HG02870 (cell line): ENCODE measurements around the gene CSNK1G1.
A peak's percentile ranks its signal among the peaks of the same experiment; 100 is the strongest.
"Not testable (repeated sequence)": the region's sequence is repeated elsewhere in the genome, so short reads cannot be mapped to it uniquely, and the experiment has no call there.

Experiments used
- ATAC-seq: cut with Tn5 transposase; IDR thresholded peaks from one replicate; pipeline ENCODE4 v1.9.1; 2021; ENCODE audit warnings: mild to moderate bottlenecking, moderate library complexity; ENCODE audit not compliant: unreplicated experiment

Gene CSNK1G1

DNA sequence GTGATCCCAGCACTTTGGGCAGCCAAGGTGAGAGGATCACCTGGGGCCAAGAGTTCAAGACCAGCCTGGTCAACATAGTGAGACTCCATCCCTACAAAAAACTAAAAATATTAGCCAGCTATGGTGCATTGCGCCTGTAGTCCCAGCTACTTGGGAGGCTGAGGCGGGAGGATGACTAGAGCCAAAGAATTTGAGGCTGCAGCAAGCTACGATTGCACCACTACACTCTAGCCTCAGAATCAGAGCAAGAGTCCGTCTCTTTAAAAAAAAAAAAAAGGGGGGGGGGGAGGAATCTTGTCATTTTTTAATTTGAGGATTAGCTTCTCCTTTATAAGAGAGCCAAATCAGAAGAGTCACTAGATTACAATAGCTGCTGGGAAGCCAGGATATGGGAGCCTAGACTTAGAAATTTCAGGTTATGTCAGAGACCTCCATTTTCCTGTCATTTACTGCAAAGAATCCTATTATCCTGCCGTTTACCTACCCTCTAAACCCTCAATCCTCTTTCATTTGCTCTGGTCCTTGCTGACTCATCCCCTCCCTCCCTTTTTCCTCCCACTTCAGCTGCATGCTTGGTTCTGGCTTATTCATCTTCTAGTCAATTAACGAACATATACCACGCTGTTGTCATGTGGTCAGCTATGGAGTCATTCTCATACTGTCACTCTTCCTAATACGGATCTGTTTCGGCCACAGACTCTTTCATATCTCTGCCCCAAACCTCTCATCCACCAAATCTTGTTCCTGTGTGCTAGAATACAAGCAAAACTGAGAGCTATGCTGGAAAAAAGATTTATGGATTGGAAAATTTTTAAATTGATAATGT, 109.4 kb downstream of the CSNK1G1 start:
- peak; percentile 86 for ATAC-seq

DNA sequence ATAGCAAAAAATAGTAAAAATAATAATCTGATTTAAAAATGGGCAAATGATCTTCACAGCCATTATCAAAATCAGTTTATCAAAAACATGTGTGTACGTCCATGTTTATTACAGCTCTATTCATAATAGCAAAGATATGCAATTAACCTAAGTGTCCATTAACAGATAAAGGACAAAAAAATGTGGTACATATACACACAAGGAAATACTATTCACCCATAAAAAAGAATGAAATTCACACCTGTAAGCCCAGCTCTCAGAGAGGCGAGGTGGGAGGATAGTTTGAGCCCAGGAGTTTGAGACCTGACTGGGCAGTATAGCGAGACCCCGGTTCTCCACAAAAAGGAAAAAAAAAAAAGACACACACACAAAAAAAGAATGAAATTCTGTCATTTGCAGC, 110.6 kb downstream of the CSNK1G1 start:
- ATAC-seq, result no peak

DNA sequence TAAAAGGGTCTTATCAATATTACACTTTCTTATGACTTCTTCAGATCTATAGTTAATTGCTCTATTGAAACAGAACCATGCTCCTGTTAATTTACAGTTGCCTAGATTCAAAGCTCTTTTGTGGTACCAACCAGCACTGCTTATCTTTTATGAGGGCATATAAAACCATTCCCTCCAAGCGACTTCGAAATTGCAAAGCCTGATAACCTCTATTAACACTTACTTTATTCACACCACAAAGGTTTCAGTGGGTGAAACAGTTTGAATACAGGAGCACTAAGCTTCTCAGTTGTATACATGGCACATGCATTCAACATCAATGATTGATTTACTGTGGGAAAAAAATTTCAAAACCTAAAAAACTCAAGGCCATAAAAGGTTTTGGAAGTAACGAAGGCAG, 118.3 kb downstream of the CSNK1G1 start:
- ATAC-seq, result no peak

DNA sequence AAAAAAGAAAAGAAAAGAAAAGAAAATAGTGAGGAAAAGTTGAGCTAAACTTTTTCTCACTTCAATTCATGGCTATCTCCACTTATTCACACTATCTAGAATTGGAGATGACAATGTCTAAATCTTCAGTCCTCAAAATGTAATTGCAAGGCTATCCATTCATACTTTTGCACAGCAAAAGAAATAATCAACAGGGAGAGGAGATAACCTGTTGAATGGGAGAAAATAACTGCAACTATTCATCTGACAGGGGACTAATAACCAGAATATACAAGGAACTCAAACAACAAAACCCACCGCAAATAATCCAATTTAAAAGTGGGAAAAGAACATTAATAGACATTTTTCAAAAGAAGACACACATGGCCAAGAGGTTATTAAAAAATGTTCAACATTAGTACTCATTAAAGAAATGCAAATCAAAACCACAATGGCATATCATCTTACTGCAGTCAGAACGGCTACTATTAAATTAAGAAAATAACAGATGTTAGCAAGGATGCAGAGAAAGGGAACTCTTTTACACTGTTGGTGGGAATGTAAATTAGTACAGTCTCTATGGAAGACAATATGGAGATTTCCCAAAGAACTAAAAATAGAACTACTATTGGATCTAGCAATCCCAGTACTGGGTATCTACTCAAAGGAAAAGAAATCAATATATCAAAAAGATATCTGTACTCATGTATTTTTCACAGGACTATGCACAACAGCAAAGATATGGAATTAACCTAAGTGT, 119.6 kb downstream of the CSNK1G1 start:
- ATAC-seq, result no peak

DNA sequence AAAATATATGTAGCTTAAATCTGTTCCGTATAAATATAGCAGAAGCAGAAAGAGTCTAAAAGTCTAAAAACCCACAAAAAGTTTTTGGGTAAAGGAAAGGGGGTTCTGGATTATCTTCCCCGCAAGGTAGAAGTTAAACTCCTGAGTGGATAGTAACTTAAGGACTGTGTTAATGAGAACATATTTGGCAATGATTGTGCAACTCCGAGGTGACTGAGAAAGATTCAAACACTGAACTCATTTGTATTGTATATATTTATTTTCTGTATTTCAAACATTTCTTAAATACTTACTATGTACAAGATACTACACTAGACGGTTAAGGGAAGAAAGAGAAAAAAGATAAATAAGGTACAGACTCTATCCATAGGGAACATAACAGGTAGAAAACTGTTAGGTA, 120.4 kb downstream of the CSNK1G1 start:
- no peak for ATAC-seq

DNA sequence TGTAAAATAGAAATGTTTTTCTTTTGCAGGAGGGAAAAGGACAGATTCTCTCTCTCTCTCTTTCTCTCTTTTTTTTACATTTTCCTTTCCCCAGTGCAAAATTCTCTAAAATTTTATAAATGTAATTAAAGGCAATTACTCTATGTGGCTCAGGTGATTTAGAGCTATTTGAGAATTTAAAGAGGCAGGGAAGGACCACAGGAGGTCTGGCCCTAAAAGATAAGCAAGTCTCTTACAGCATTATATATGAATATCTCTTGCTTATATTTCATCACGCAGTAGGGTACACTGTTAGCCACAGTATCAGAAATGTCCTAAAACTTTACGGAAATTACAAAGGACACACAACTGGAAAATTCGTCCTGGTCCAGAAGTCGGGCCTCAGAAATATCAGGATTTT, 122.7 kb downstream of the CSNK1G1 start:
- no peak for ATAC-seq

DNA sequence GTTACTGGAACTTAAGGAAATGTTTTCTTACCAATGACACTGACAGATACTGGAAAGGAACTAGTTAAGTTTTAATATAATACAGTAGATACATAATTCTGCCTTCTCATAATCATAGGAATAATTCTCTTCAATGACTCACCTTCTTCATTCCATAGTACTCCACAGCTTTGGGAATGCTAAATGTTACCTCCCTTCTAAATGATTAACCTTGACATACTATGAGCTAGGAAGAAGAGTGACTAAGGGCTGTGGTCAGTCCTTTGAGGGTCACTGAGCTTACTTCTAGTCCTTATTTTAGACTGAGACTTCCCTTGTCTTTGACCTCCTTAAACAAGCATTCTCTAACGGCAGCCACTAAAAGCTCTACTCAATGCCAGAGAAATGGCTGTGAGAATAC, 123.6 kb downstream of the CSNK1G1 start:
- no peak for ATAC-seq

DNA sequence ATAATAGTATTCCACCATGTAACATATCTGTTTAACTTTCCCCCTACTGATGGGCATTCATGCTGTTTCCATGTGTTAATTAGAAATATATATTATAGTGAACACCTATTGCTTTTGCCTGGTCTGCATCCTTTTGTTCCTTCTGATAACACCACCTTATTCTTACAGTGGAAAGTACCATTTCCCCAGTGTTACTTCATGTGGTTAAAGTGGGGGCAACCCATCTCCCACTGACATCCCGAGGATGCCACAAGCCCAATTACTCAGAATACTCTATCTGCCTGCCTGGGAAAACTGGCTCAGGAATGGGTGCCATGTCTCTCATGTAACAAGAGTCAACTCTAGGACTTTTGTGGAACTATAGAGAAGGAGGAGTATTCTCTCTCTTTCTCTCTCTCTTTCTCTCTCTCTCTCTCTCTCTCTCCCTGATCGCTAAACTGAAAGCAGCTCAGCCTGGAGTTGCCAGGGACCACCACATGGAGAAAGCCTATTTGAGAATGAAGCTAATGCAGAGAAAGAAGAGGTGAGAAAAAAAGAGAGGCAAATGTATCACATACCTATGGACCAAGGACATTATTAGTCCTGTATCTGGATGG, 126.7 kb downstream of the CSNK1G1 start:
- ATAC-seq, result no peak

DNA sequence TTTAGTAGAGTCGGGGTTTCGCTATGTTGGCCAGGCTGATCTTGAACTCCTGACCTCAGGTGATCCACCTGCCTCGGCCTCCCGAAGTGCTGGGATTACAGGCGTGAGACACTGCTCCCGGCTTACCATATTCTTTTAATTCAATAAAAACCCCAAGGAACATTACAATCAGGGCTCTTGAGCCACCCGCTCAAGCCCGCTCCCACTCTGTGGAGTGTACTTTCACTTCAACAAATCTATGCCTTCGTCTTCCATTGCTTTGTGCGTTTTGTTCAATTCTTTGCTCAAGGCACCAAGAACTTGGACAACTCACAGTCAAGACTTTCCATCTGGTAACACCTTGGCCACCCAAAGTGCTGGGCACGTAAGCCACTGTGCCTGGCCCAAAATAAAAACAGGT, 130.2 kb downstream of the CSNK1G1 start:
- no peak for ATAC-seq

DNA sequence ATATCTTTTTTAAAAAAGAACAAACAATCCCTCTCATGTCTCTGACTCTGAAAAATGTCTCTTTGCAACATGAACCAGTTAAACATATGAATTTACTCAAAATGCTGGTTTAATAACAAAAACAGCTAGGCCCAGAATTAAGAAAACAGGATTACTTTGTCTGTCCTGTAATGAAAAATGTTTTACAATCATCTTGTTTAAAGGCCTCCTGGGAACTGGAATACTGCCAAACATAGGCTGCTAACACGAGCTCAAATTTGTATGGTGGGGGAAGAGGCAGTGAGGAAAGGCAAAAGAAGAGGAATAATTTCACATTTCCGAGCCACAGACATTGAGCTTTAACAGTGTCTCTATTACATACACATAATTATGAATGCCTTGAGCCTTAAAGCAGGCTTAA, 131.5 kb downstream of the CSNK1G1 start:
- no peak for ATAC-seq

DNA sequence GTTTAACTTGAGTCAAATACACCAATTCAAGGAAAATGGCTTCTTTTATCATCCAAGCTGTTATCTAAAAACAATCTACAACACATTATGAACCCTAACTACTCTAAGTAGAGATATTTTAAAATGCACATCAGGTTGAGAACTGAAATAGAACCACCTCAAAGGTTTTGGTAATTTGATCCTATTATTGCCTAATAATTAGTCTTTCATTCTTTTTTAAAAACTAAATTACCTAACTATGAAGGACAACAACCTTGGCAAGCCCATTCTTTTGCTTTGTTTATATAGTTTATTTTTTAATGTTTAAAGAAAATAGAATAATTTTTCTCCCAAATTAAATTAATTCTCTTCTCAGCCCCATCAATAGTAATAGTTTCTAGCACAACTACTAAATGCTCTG, 132.1 kb downstream of the CSNK1G1 start:
- ATAC-seq, result no peak

DNA sequence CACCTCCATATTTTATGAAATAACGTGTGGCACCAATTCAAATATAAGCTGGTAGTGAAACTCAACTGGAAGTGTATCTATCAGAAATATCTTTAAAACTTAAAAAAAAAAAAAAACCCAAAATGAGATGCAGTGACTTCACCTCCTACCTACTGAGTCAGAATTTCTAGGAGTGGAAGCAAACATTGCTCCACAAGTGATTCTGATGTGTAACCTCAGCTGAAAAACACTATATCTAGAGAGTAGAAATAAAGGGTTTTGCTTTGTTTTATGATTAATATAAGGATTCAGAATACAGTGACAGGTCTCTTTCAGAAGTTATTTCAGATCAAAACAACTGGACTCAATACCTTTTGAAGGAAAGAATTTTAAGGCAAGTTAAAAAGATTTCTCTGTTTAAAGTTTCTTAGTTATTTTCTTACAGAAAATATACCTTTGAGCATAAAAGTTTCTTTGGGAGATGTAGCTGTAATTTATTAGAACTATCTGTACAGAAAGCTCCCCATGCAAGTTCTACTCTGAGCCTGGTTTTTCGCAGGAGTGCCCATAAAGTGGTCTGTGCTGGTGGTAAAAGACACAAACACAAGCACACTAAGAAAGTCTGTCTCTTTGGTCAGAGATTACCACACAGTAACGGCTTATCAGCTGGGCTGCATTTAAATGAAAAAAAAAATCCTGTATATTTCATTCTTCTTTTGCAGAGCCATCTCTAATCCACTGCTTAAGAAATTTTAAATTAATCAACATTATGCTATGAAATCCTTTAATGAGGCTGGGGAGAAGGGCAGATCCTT, 133.2 kb downstream of the CSNK1G1 start:
- ATAC-seq, result no peak

DNA sequence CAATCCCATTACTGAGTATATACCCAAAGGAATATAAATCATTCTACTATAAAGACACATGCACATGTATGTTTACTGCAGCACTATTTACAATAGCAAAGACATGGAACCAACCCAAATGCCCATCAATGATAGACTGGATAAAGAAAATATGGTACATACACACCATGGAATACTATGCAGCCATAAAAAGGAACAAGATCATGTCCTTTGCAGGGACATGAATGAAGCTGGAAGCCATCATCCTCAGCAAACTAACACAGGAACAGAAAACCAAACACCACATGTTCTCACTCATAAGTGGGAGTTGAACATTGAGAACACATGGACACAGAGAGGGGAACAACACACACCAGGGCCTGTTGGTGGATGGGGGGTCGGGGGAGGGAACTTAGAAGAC, 134.1 kb downstream of the CSNK1G1 start:
- ATAC-seq, result not testable (repeated sequence)

DNA sequence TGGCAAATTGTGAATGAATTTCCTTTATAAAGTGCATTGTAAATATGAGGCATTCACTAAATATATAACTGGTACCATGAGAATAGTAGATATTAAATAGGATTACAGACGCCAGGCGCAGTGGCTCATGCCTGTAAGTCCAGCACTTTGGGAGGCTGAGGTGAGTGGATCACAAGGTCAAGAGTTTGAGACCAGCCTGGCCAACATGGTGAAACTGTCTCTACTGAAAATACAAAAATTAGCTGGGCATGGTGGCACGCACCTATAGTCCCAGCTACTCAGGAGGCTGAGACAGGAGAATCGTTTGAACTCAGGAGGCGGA, 138.6 kb downstream of the CSNK1G1 start:
- ATAC-seq, result not testable (repeated sequence)

DNA sequence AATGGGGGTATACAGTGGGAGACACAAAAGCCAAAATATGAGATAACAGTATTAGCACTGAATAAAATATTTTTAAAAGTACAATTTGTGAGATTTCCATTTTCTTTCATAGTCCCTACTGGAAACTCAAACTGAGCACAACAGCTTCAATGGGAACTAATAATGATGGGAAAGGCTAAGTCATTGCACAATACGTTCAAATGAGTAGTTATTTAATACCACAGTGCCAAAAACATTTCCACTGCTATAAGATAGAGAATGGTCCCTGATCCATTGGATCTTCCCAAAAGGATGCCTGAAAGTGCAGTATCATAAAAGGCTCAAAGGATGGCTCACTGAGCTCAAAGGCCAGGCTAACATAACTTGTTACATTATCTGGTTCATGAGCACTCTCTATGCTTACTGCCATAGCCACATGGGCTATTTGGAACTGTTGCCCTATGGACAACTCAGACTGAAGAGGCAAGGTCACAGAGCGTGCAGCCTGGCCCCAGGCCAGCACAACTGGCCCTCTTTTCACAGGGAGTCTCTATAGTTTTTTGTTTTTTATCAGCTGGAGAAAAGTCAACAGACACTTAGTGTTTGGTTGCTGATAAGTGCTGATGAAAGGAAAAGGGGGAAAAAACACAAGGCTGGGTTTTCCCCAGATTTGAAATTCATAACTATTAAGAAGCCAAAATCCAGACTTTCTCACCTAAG, 139.1 kb downstream of the CSNK1G1 start:
- no peak for ATAC-seq

DNA sequence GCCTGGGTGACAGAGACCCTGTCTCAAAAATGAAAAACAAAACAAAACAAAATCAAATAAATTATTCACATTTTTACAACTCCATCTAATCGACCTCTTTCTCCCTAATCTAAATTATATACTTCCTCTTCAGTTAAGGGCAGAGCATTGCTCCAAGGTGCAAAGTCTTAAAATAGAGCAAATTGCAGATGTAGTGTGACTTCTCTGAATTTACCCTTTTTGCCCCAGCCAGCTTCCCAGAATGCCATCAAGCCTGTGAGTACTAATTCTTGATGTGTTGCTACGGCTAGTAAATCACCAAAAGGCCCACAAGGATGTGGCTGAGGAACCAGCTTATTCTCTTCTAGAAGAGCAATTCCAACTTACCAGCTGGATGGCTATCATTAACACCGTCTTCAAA, 139.8 kb downstream of the CSNK1G1 start:
- no peak for ATAC-seq

DNA sequence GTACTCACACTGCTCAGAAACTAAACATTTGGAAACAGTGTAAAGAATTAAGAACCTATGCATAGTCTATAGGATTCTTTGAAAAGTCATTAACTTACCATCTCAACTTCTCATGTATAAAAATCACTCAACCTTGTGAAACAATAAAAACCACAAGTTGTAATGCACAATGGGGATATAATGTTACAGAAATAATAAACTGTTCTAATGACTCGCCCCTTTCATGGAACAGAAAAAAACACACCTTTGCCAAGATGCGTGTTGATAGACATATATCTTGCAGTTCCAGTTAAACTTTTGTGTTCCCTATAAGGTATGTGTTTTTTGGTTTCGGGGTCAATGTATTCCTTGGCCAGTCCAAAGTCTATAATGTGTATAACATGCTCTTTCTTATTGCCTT, 142.3 kb downstream of the CSNK1G1 start:
- ATAC-seq, result no peak

DNA sequence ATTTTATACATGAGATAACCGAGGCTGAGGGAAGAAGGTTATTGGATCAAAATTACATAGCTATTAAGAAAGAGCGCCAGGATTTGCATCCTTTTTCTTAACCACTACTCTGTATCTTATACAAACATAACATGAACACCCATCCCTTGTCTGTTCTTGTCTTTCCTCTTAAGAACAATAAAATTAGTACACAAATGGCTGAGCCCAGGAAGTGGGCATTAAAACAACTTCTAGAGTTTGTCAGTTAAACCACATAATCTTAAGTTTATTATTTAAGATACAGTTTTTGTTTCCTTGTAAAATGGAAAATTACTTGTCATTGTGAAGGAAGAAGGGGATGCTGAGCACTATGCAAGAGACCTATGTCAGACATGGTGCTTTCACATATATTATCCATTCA, 144.3 kb downstream of the CSNK1G1 start:
- no peak for ATAC-seq

DNA sequence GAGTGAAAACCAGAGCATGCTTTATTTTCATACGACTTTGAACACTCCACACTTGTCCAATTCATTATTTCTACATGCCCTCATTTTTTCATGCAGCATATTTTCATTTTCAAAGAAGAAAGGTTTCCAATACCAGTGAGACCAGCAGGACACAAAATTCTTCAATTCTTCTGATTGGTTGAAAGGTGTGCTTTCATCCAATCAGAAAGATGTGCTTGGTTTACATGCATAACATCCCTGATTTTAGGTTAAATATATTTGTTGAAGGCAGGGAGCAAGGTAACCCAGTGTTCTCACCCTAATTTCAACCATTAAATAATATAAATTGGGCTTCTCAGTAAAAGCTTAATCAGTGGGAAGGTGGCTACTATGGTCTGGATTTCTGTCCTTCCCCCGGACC, 145.6 kb downstream of the CSNK1G1 start:
- no peak for ATAC-seq

DNA sequence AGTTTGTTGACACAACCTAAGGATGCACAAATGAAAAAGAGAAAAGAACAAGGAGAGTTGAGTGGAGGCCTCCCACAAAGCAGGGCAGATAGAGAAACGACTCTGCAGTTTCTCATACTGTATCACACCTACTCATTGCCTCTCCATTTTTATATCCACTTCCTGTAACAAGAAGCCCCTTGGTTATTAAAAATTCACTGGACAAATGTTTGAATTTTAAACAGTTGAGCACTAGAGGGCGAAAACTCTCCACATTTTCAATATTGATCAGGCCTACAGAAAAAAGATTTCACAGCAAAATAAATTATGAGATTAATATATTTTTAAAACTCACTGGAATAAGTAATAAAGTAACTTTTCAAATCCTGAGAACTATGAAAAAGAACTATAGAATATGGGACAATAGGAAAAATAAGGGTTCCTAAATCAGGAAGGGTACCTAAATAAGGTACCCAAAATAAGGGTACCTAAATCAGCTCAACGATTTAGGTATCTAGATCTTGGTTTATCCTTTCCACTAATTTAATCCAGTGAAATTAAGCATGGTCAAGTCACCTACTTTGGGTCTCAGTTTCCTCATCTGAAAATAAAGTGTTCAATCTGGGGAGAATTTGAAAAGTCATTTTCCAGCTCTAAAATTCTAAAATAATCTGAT, 146.2 kb downstream of the CSNK1G1 start:
- ATAC-seq, result no peak
